ENCODE measurements around the gene TULP3. TPM values are rescaled to one million over a fixed set of nuclear protein-coding genes. Genes with fewer than 3 reads are reported as not detected.
"Not testable (repeated sequence)": the region's sequence is repeated elsewhere in the genome, so short reads cannot be mapped to it uniquely, and the experiment has no call there.

Gene TULP3
- polyA plus RNA-seq, 1 donor = 12.3 TPM

GRCh38 chr12:2856051-2856450 lies 34.6 kb upstream of the TULP3 start:
- no CpG with 5 or more reads among the region's 3 CpGs for WGBS (ENCODE audit: insufficient coverage, low lambda C conversion rate)

GRCh38 chr12:2857021-2857431 lies 33.7 kb upstream of the TULP3 start, which contains the start of gene TEX52:
Gene TEX52, minus strand, starts transcription at chr12:2857039. Its CDS starts 13 bp downstream, at chr12:2857026.
- Histone ChIP-seq H3K9me3 (ENCODE audit: control insufficient read depth, low read depth, low read length) (no peaks in the 10 kb centered on the region), H3K36me3 (ENCODE audit: control insufficient read depth, insufficient read depth, low read length) (peaks cover 19% of the 10 kb centered on the region), H3K4me3 (ENCODE audit: low read length) (no peak within 1 kb of the TSS), H3K27me3 (ENCODE audit: control insufficient read depth, insufficient read depth, low read length) (no peaks in the 10 kb centered on the region), H3K4me1 (ENCODE audit: control insufficient read depth, insufficient read depth, low read length) (peaks cover 38% of the 10 kb centered on the region), H3K27ac (ENCODE audit: low read length) (peak within 1 kb of the TSS; percentile 57)
- peak; percentile 47 to 78 for DNase-seq
- no CpG with 5 or more reads among the region's 3 CpGs for WGBS (ENCODE audit: insufficient coverage, low lambda C conversion rate)

More at GRCh38 chr12:2856051-2856450, 34.6 kb upstream of the TULP3 start:
- H3K27ac ChIP-seq (ENCODE audit: low read length) = no peak overlapping the region
- DNase-seq = no peak
- H3K4me1 ChIP-seq (ENCODE audit: control insufficient read depth, insufficient read depth, low read length) = peaks cover 38% of the 10 kb centered on the region
- peaks cover 19% of the 10 kb centered on the region for H3K36me3 ChIP-seq (ENCODE audit: control insufficient read depth, insufficient read depth, low read length)
- H3K27me3 ChIP-seq (ENCODE audit: control insufficient read depth, insufficient read depth, low read length) = no peaks in the 10 kb centered on the region
- no peaks in the 10 kb centered on the region for H3K9me3 ChIP-seq (ENCODE audit: control insufficient read depth, low read depth, low read length)
- H3K4me3 ChIP-seq (ENCODE audit: low read length) = no peak overlapping the region

- no peak overlapping the region for H3K4me3 ChIP-seq (ENCODE audit: low read length)
- no peak for DNase-seq
- H3K9me3 ChIP-seq (ENCODE audit: control insufficient read depth, low read depth, low read length) = no peaks in the 10 kb centered on the region
- no CpG with 5 or more reads among the region's 7 CpGs for WGBS (ENCODE audit: insufficient coverage, low lambda C conversion rate)
- no peaks in the 10 kb centered on the region for H3K27me3 ChIP-seq (ENCODE audit: control insufficient read depth, insufficient read depth, low read length)
- no peak overlapping the region for H3K27ac ChIP-seq (ENCODE audit: low read length)
- H3K36me3 ChIP-seq (ENCODE audit: control insufficient read depth, insufficient read depth, low read length) = peaks cover 19% of the 10 kb centered on the region
- peaks cover 38% of the 10 kb centered on the region for H3K4me1 ChIP-seq (ENCODE audit: control insufficient read depth, insufficient read depth, low read length)
Measured at GRCh38 chr12:2857576-2857975, 33.1 kb upstream of the TULP3 start.

GRCh38 chr12:2858334-2858733 lies 32.4 kb upstream of the TULP3 start:
- no peaks in the 10 kb centered on the region for H3K9me3 ChIP-seq (ENCODE audit: control insufficient read depth, low read depth, low read length)

GRCh38 chr12:2858944-2859421 lies 31.7 kb upstream of the TULP3 start:
- Histone ChIP-seq H3K36me3 (ENCODE audit: control insufficient read depth, insufficient read depth, low read length) (peaks cover 26% of the 10 kb centered on the region), H3K4me3 (ENCODE audit: low read length) (no peak overlapping the region), H3K4me1 (ENCODE audit: control insufficient read depth, insufficient read depth, low read length) (peaks cover 38% of the 10 kb centered on the region), H3K27me3 (ENCODE audit: control insufficient read depth, insufficient read depth, low read length) (no peaks in the 10 kb centered on the region), H3K9me3 (ENCODE audit: control insufficient read depth, low read depth, low read length) (no peaks in the 10 kb centered on the region), H3K27ac (ENCODE audit: low read length) (no peak overlapping the region)
- WGBS (ENCODE audit: insufficient coverage, low lambda C conversion rate) = no CpG with 5 or more reads among the region's 12 CpGs
- DNase-seq = no peak

More at GRCh38 chr12:2858334-2858733, 32.4 kb upstream of the TULP3 start:
- Histone ChIP-seq H3K4me1 (ENCODE audit: control insufficient read depth, insufficient read depth, low read length) (peaks cover 38% of the 10 kb centered on the region), H3K27ac (ENCODE audit: low read length) (no peak overlapping the region), H3K27me3 (ENCODE audit: control insufficient read depth, insufficient read depth, low read length) (no peaks in the 10 kb centered on the region), H3K4me3 (ENCODE audit: low read length) (no peak overlapping the region), H3K36me3 (ENCODE audit: control insufficient read depth, insufficient read depth, low read length) (peaks cover 25% of the 10 kb centered on the region)
- WGBS (ENCODE audit: insufficient coverage, low lambda C conversion rate) = no CpG with 5 or more reads among the region's 2 CpGs
- DNase-seq = no peak

GRCh38 chr12:2860170-2860569 lies 30.5 kb upstream of the TULP3 start:
- H3K27me3 ChIP-seq (ENCODE audit: control insufficient read depth, insufficient read depth, low read length) = no peaks in the 10 kb centered on the region
- no peaks in the 10 kb centered on the region for H3K9me3 ChIP-seq (ENCODE audit: control insufficient read depth, low read depth, low read length)
- peaks cover 32% of the 10 kb centered on the region for H3K36me3 ChIP-seq (ENCODE audit: control insufficient read depth, insufficient read depth, low read length)
- no peak overlapping the region for H3K27ac ChIP-seq (ENCODE audit: low read length)
- no peak overlapping the region for H3K4me3 ChIP-seq (ENCODE audit: low read length)
- peaks cover 28% of the 10 kb centered on the region for H3K4me1 ChIP-seq (ENCODE audit: control insufficient read depth, insufficient read depth, low read length)
- no peak for DNase-seq

GRCh38 chr12:2862876-2863275 lies 27.8 kb upstream of the TULP3 start:
- Histone ChIP-seq H3K4me3 (ENCODE audit: low read length) (no peak overlapping the region), H3K36me3 (ENCODE audit: control insufficient read depth, insufficient read depth, low read length) (peaks cover 39% of the 10 kb centered on the region), H3K9me3 (ENCODE audit: control insufficient read depth, low read depth, low read length) (no peaks in the 10 kb centered on the region), H3K27me3 (ENCODE audit: control insufficient read depth, insufficient read depth, low read length) (no peaks in the 10 kb centered on the region), H3K4me1 (ENCODE audit: control insufficient read depth, insufficient read depth, low read length) (peaks cover 3% of the 10 kb centered on the region), H3K27ac (ENCODE audit: low read length) (no peak overlapping the region)
- no CpG with 5 or more reads among the region's 7 CpGs for WGBS (ENCODE audit: insufficient coverage, low lambda C conversion rate)
- DNase-seq = no peak

GRCh38 chr12:2863402-2863801 lies 27.3 kb upstream of the TULP3 start:
- H3K4me1 ChIP-seq (ENCODE audit: control insufficient read depth, insufficient read depth, low read length); H3K27me3 ChIP-seq (ENCODE audit: control insufficient read depth, insufficient read depth, low read length); H3K4me3 ChIP-seq (ENCODE audit: low read length); H3K9me3 ChIP-seq (ENCODE audit: control insufficient read depth, low read depth, low read length); DNase-seq; H3K27ac ChIP-seq (ENCODE audit: low read length): not testable (repeated sequence)
- peaks cover 37% of the 10 kb centered on the region for H3K36me3 ChIP-seq (ENCODE audit: control insufficient read depth, insufficient read depth, low read length)
- WGBS (ENCODE audit: insufficient coverage, low lambda C conversion rate) = no CpG with 5 or more reads among the region's 7 CpGs

- Histone ChIP-seq H3K4me3 (ENCODE audit: low read length) (no peak overlapping the region), H3K4me1 (ENCODE audit: control insufficient read depth, insufficient read depth, low read length) (no peaks in the 10 kb centered on the region), H3K9me3 (ENCODE audit: control insufficient read depth, low read depth, low read length) (no peaks in the 10 kb centered on the region), H3K27me3 (ENCODE audit: control insufficient read depth, insufficient read depth, low read length) (no peaks in the 10 kb centered on the region), H3K27ac (ENCODE audit: low read length) (no peak overlapping the region), H3K36me3 (ENCODE audit: control insufficient read depth, insufficient read depth, low read length) (peaks cover 32% of the 10 kb centered on the region)
- DNase-seq = no peak
- no CpG with 5 or more reads among the region's 9 CpGs for WGBS (ENCODE audit: insufficient coverage, low lambda C conversion rate)
Measured at GRCh38 chr12:2864198-2864597, 26.5 kb upstream of the TULP3 start.

GRCh38 chr12:2868986-2869632 lies 21.6 kb upstream of the TULP3 start:
- not testable (repeated sequence) for H3K9me3 ChIP-seq (ENCODE audit: control insufficient read depth, low read depth, low read length); H3K4me1 ChIP-seq (ENCODE audit: control insufficient read depth, insufficient read depth, low read length); H3K4me3 ChIP-seq (ENCODE audit: low read length); DNase-seq; H3K27ac ChIP-seq (ENCODE audit: low read length); H3K27me3 ChIP-seq (ENCODE audit: control insufficient read depth, insufficient read depth, low read length)
- 80% methylated on average over 2 of the region's 9 CpGs for WGBS (ENCODE audit: insufficient coverage, low lambda C conversion rate)
- peaks cover 25% of the 10 kb centered on the region for H3K36me3 ChIP-seq (ENCODE audit: control insufficient read depth, insufficient read depth, low read length)

All from large intestine (tissue), 3 donors.